ENCODE measurements around the gene MAD1L1. TPM values are rescaled to one million over a fixed set of nuclear protein-coding genes. Genes with fewer than 3 reads are reported as not detected.

Gene MAD1L1
- total and polyA plus RNA-seq, 11 donors = 11.1 to 29.7 (median 20.9) TPM

- Histone ChIP-seq H3K4me1 (peaks cover 0 to 29% (median 15%) of the 10 kb centered on the region in 12 donors), H3K4me3 (no peak overlapping the region), H3K36me3 (peaks cover 0 to 23% (median 0%) of the 10 kb centered on the region in 9 donors), H3K9me3 (peaks cover 0 to 26% (median 0%) of the 10 kb centered on the region in 12 donors), H3K27ac (no peak overlapping the region), H3K27me3 (no peaks in the 10 kb centered on the region)
- no peak for DNase-seq
- no peak for ATAC-seq
- intact Hi-C loops (cut with DNase I) = no loop called here
- 87 to 95% (median 88%) methylated on average over 10 to 18 of the region's 18 CpGs for WGBS, 4 donors
- TF ChIP-seq CTCF (IDR thresholded peaks at IDR 0.05) = no peak
- no peak for TF ChIP-seq POLR2A (IDR thresholded peaks at IDR 0.05)
Measured at GRCh38 chr7:2192831-2193534, 39.8 kb downstream of the MAD1L1 start.

GRCh38 chr7:2191016-2191415 lies 41.7 kb downstream of the MAD1L1 start:
- intact Hi-C loops (cut with DNase I) = no loop called here
- H3K27ac ChIP-seq = no peak overlapping the region

GRCh38 chr7:2190531-2190930 lies 42.2 kb downstream of the MAD1L1 start:
- H3K27me3 ChIP-seq = no peaks in the 10 kb centered on the region
- intact Hi-C loops (cut with DNase I) = no loop called here
- peaks cover 0 to 8% (median 4%) of the 10 kb centered on the region in 12 donors for H3K4me1 ChIP-seq
- DNase-seq (no peak), ATAC-seq (no peak)
- H3K36me3 ChIP-seq = peaks cover 0 to 14% (median 0%) of the 10 kb centered on the region in 9 donors
- peaks cover 0 to 22% (median 0%) of the 10 kb centered on the region in 12 donors for H3K9me3 ChIP-seq
- no peak overlapping the region for H3K4me3 ChIP-seq
- 89 to 93% (median 91%) methylated on average over 10 of the region's 10 CpGs for WGBS, 4 donors
- H3K27ac ChIP-seq = no peak overlapping the region
- no peak for TF ChIP-seq POLR2A (IDR thresholded peaks at IDR 0.05)
- no peak for TF ChIP-seq CTCF (IDR thresholded peaks at IDR 0.05)

More at GRCh38 chr7:2191016-2191415, 41.7 kb downstream of the MAD1L1 start:
- peaks cover 0 to 26% (median 0%) of the 10 kb centered on the region in 12 donors for H3K9me3 ChIP-seq
- DNase-seq (no peak), ATAC-seq (no peak)
- H3K4me3 ChIP-seq = no peak overlapping the region
- H3K36me3 ChIP-seq = peaks cover 0 to 16% (median 0%) of the 10 kb centered on the region in 9 donors
- peaks cover 0 to 13% (median 9%) of the 10 kb centered on the region in 12 donors for H3K4me1 ChIP-seq
- H3K27me3 ChIP-seq = no peaks in the 10 kb centered on the region
- TF ChIP-seq CTCF (IDR thresholded peaks at IDR 0.05) (no peak), POLR2A (IDR thresholded peaks at IDR 0.05) (no peak)
- 93 to 97% (median 96%) methylated on average over 9 of the region's 9 CpGs for WGBS, 4 donors

DNA sequence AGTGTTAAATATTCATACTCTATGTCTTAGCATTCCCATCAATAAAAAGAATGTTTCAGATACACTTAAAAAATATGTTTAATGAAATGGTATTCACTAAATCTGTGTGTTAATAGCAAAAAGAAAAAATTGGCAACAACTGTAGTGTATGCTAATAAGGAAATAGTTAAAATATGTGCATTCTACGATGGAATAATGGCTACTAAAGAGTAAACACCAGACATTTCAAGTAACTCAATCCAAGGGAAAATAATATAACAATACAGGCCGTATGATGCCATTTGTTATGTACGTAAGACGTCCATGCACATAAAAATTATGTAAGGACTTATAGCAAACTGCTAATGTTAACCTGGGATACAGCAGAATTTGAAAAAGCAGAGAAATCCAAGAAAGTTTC lies 46.6 kb downstream of the MAD1L1 start:
- ATAC-seq (no peak), DNase-seq (no peak)
- Histone ChIP-seq H3K27ac (no peak overlapping the region), H3K4me1 (no peaks in the 10 kb centered on the region), H3K27me3 (no peaks in the 10 kb centered on the region), H3K36me3 (peaks cover 0 to 10% (median 0%) of the 10 kb centered on the region in 9 donors), H3K9me3 (peaks cover 0 to 16% (median 0%) of the 10 kb centered on the region in 12 donors), H3K4me3 (no peak overlapping the region)
- 88 to 92% (median 91%) methylated on average over 4 of the region's 4 CpGs for WGBS, 4 donors
- intact Hi-C loops (cut with DNase I) = no loop called here
- TF ChIP-seq CTCF (IDR thresholded peaks at IDR 0.05) (no peak), POLR2A (IDR thresholded peaks at IDR 0.05) (no peak)
